ENCODE measurements around the gene MAP3K14. TPM values are rescaled to one million over a fixed set of nuclear protein-coding genes. Genes with fewer than 3 reads are reported as not detected.

MAP3K14 gene
- total RNA-seq, 1 donor from 2014 or later, result 14.8 TPM

GRCh38 chr17:45241328-45242028 lies 75.3 kb downstream of the MAP3K14 start:
- intact Hi-C loops (cut with micrococcal nuclease), result no loop called here
- H3K27ac ChIP-seq (replicated peaks), result no peak overlapping the region
- H3K27me3 ChIP-seq (ENCODE audit: low read depth), result no peaks in the 10 kb centered on the region
- TF ChIP-seq CTCF (IDR thresholded peaks at IDR 0.05; ENCODE audit: borderline replicate concordance), result no peak
- H3K36me3 ChIP-seq, result peaks cover 46% of the 10 kb centered on the region
- peaks cover 12% of the 10 kb centered on the region for H3K4me1 ChIP-seq
- DNase-seq, result no peak
- H3K4me3 ChIP-seq, result peak overlapping the region; percentile 56
- H3K9me3 ChIP-seq (replicated peaks), result no peaks in the 10 kb centered on the region

GRCh38 chr17:45240905-45241327 lies 75.9 kb downstream of the MAP3K14 start:
- Histone ChIP-seq H3K9me3 (replicated peaks) (no peaks in the 10 kb centered on the region), H3K27me3 (ENCODE audit: low read depth) (no peaks in the 10 kb centered on the region), H3K4me3 (peak overlapping the region; percentile 56), H3K27ac (replicated peaks) (no peak overlapping the region), H3K4me1 (peaks cover 8% of the 10 kb centered on the region), H3K36me3 (peaks cover 51% of the 10 kb centered on the region)
- intact Hi-C loops (cut with micrococcal nuclease), result no loop called here
- no peak for TF ChIP-seq CTCF (IDR thresholded peaks at IDR 0.05; ENCODE audit: borderline replicate concordance)
- no peak for DNase-seq

GRCh38 chr17:45238155-45238774 lies 78.6 kb downstream of the MAP3K14 start:
- Histone ChIP-seq H3K27ac (replicated peaks) (no peak overlapping the region), H3K27me3 (ENCODE audit: low read depth) (no peaks in the 10 kb centered on the region), H3K4me3 (no peak overlapping the region), H3K36me3 (peaks cover 30% of the 10 kb centered on the region), H3K4me1 (peaks cover 8% of the 10 kb centered on the region), H3K9me3 (replicated peaks) (no peaks in the 10 kb centered on the region)
- no peak for TF ChIP-seq CTCF (IDR thresholded peaks at IDR 0.05; ENCODE audit: borderline replicate concordance)
- no peak for DNase-seq
- intact Hi-C loops (cut with micrococcal nuclease), result no loop called here

- Histone ChIP-seq H3K36me3 (peaks cover 29% of the 10 kb centered on the region), H3K4me1 (peaks cover 8% of the 10 kb centered on the region), H3K4me3 (no peak overlapping the region), H3K9me3 (replicated peaks) (no peaks in the 10 kb centered on the region), H3K27ac (replicated peaks) (no peak overlapping the region), H3K27me3 (ENCODE audit: low read depth) (no peaks in the 10 kb centered on the region)
- no peak for TF ChIP-seq CTCF (IDR thresholded peaks at IDR 0.05; ENCODE audit: borderline replicate concordance)
- intact Hi-C loops (cut with micrococcal nuclease), result no loop called here
- DNase-seq, result no peak
These were observed 79.1 kb downstream of the MAP3K14 start for GRCh38 chr17:45237686-45238085.

- Histone ChIP-seq H3K4me3 (no peak overlapping the region), H3K27me3 (ENCODE audit: low read depth) (no peaks in the 10 kb centered on the region), H3K9me3 (replicated peaks) (no peaks in the 10 kb centered on the region), H3K36me3 (peaks cover 29% of the 10 kb centered on the region), H3K27ac (replicated peaks) (no peak overlapping the region), H3K4me1 (peaks cover 12% of the 10 kb centered on the region)
- DNase-seq, result no peak
- TF ChIP-seq CTCF (IDR thresholded peaks at IDR 0.05; ENCODE audit: borderline replicate concordance), result no peak
- intact Hi-C loops (cut with micrococcal nuclease), result no loop called here
These were observed 80.6 kb downstream of the MAP3K14 start for GRCh38 chr17:45236282-45236606.
